Pulmonary artery endothelial cell (primary cell): Measurements from ENCODE around the gene RFK. TPM values are rescaled to one million over a fixed set of nuclear protein-coding genes. Genes with fewer than 3 reads are reported as not detected.

Source experiments
- total RNA-seq: library from RNA; depleted of rRNA; stranded (reverse); fragments of >200 nt; gene quantifications from 2 replicates; pipeline ENCODE4 v1.2.3, GENCODE V29; 2014

The RFK gene
- total RNA-seq, 1 donor from 2014 or later: 70.2 TPM

Other genes starting within 250 kb of the RFK start
- 20.6 and 22.0 TPM in 2 replicates for gene GCNT1, start 64.8 kb upstream of the RFK start, total RNA-seq